ENCODE data around the gene SPRY1.

DNA sequence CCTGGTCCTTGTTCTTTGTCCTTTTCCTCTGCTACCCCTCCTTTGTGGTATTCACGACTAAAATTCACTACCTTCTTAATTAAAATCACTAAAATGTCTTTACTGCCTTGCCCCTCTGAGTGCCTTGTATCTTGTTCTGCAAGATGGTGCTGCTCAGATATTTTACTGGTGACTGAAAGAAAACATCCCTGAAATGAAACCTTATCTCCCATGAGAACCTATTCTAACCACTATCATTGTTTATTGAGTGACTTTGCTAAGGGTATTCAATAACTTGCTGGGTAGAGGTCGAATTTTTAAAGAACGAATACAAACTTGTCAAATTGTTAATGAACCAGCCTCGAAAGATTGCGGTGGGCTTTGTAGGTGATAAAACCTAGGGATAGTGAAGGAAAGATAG, 52.8 kb downstream of the SPRY1 start:
- TF ChIP-seq ZNF311 (CRISPR knock-in tag; IDR thresholded peaks at IDR 0.05) (no peak), ZNF280B (CRISPR knock-in tag; IDR thresholded peaks at IDR 0.05) (no peak), POLR2AphosphoS5 (IDR thresholded peaks at IDR 0.05; ENCODE audit: control insufficient read depth, insufficient read depth, low read depth, low read length) (no peak), RAD51 (IDR thresholded peaks at IDR 0.05; ENCODE audit: borderline replicate concordance, low read depth) (no peak), CBX1 (IDR thresholded peaks at IDR 0.05; ENCODE audit: low read depth) (no peak), HDAC8 (tag; IDR thresholded peaks at IDR 0.05) (no peak)

All from K562 (cell line).